Type B pancreatic cell (in vitro differentiated cells): ENCODE measurements around the gene SIRPB1. TPM values are rescaled to one million over a fixed set of nuclear protein-coding genes. Genes with fewer than 3 reads are reported as not detected.

Experiments
- total RNA-seq: library from RNA; stranded (reverse); gene quantifications from 2 replicates; pipeline ENCODE4 v1.2.1, GENCODE V29; 2021; ENCODE audit warnings: low replicate concordance

The SIRPB1 gene
- total RNA-seq, 1 donor from 2014 or later, result 1.0 TPM

Other genes with a start within 250 kb of the SIRPB1 start
- 149 and 177 TPM in 2 replicates for gene FKBP1A, start 227.0 kb downstream of the SIRPB1 start, total RNA-seq
- 79.2 and 81.0 TPM in 2 replicates for gene NSFL1C, start 153.2 kb downstream of the SIRPB1 start, total RNA-seq
- gene SIRPB2, start 128.6 kb downstream of the SIRPB1 start, total RNA-seq, result not detected in 2 replicates
- gene SIRPD, start 62.3 kb downstream of the SIRPB1 start, total RNA-seq, result not detected in 2 replicates
- gene SIRPG, start 37.8 kb upstream of the SIRPB1 start, total RNA-seq, result not detected in 2 replicates